AG09309 (cell line): ENCODE data around the gene PPP1R16B.
A peak's percentile ranks its signal among the peaks of the same experiment; 100 is the strongest.
"Not testable (repeated sequence)": the region's sequence is repeated elsewhere in the genome, so short reads cannot be mapped to it uniquely, and the experiment has no call there.

Source experiments
- DNase-seq: peaks from one replicate; pipeline ENCODE4 v3.0.0-alpha.2; 2010; ENCODE audit warnings: low read depth
- H3K4me3 ChIP-seq: 2 replicates; pipeline ENCODE4 v1.5.1; 2011; ENCODE audit warnings: mild to moderate bottlenecking, low read depth, low read length, moderate library complexity; ENCODE audit not compliant: control insufficient read depth
- CTCF ChIP-seq: IDR thresholded peaks from 2 replicates; pipeline ENCODE4 v1.5.1; 2011; ENCODE audit warnings: mild to moderate bottlenecking, low read depth, low read length, inconsistent platforms; ENCODE audit not compliant: insufficient read depth, control insufficient read depth; ENCODE audit errors: missing control alignments

Gene PPP1R16B

GRCh38 chr20:38790200-38791053 is 15.1 kb upstream of the PPP1R16B start:
- no peak overlapping the region for H3K4me3 ChIP-seq
- no peak for DNase-seq
- peak; percentile 62 for TF ChIP-seq CTCF

GRCh38 chr20:38791291-38791690 is 14.2 kb upstream of the PPP1R16B start:
- no peak for TF ChIP-seq CTCF
- no peak overlapping the region for H3K4me3 ChIP-seq
- no peak for DNase-seq

GRCh38 chr20:38791940-38792339 is 13.6 kb upstream of the PPP1R16B start:
- TF ChIP-seq CTCF = no peak
- DNase-seq = no peak
- no peak overlapping the region for H3K4me3 ChIP-seq

DNA sequence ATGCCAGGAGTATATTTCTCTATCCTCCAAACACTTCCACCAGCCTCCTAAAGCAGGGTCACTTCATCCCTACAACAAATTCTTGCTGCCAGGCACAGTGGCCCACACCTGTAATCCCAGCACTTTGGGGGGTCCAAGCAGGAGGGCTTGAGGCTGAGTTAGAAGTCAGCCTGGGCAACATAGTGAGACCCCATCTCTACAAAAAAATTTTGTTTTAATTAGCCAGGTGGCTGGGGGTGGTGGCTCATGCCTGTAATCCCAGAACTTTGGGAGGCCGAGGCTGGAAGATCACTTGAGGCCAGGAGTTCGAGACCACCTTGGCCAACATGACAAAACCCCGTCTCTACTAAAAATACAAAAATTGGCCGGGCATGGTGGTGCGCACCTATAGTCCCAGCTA is 11.4 kb upstream of the PPP1R16B start:
- DNase-seq, H3K4me3 ChIP-seq: not testable (repeated sequence)

- no peak for TF ChIP-seq CTCF
- no peak overlapping the region for H3K4me3 ChIP-seq
- DNase-seq = no peak
Observed at GRCh38 chr20:38798266-38798665, 7.2 kb upstream of the PPP1R16B start.

DNA sequence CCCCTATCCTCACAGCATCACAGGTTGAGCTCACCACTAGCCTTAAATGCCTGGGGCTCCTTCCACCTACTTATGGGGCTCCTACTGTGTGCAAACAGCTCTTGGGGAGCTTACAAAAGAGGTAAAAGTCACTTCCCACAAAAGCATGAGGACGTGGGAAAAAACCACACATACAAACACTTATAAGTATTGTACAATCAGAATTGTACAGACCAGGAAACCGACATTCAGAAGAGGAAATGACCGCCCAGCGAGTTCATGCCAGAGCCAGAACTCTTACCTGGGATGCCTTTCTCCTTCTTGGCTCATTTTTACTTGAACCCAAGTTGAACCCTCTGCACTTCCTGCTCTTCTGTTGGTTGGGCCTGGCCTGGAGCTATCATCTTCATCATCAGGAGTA is 6.3 kb upstream of the PPP1R16B start:
- TF ChIP-seq CTCF = no peak
- no peak overlapping the region for H3K4me3 ChIP-seq
- no peak for DNase-seq

DNA sequence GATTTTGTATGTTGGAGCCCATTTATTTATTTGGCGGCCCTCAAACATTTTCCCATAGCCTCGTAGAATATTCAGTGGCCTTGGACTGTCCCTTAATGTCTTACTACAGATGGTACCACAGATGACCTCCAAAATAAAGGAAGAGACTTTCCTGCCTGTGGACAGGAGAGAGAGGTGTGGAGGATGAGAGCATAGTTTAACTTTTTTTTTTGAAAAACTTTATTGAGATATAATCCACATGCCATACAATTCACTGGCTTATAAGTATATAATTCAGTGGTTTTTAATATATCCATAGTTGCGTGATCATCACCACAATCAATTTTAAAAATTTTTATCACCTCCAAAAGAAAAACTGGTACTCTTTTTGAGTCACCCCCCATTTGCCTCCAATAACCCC is 4.6 kb upstream of the PPP1R16B start:
- no peak overlapping the region for H3K4me3 ChIP-seq
- no peak for TF ChIP-seq CTCF
- no peak for DNase-seq
